Upper lobe of right lung (tissue), 1 donor: ENCODE data around the gene TCF7L2. TPM values are rescaled to one million over a fixed set of nuclear protein-coding genes. Genes with fewer than 3 reads are reported as not detected.

Source experiments
- ATAC-seq: fragments of 200-7000 bp; cut with Tn5 transposase; one replicate; pipeline ENCODE4 v1.9.1; 2020; ENCODE audit warnings: mild to moderate bottlenecking, moderate library complexity
- DNase-seq: peaks from one replicate; pipeline ENCODE4 v3.0.0-alpha.2; 2020
- H3K27ac ChIP-seq: fragments of 200-600 bp; one replicate; pipeline ENCODE4 v1.8.0; 2022
- H3K27me3 ChIP-seq: fragments of 200-600 bp; one replicate; pipeline ENCODE4 v1.8.0; 2022; ENCODE audit warnings: mild to moderate bottlenecking
- H3K36me3 ChIP-seq: fragments of 200-600 bp; one replicate; pipeline ENCODE4 v1.8.0; 2022
- H3K4me1 ChIP-seq: fragments of 200-600 bp; one replicate; pipeline ENCODE4 v1.8.0; 2022
- H3K4me3 ChIP-seq: fragments of 200-600 bp; one replicate; pipeline ENCODE4 v1.8.0; 2022; ENCODE audit warnings: mild to moderate bottlenecking
- H3K9me3 ChIP-seq: fragments of 200-600 bp; one replicate; pipeline ENCODE4 v1.8.0; 2022
- intact Hi-C: fragments of 100-400 bp; cut with DNase I; formaldehyde crosslinking; loops from one replicate; pipeline ENCODE4 v1.11.0; 2022
- total RNA-seq: library from RNA; stranded (reverse); fragmentation: NEBNext Ultra II Directional; extraction: Animal tissue kit (Norgen Biotek cat#: 25700); gene quantifications from one replicate; pipeline ENCODE4 v1.2.1, GENCODE V29; 2021
- TF ChIP-seq, protein P1 (sequence below): fragments of 200-600 bp; IDR thresholded peaks from one replicate; pipeline ENCODE4 v1.8.0; 2022; ENCODE audit warnings: antibody characterized with exemption
- donor health status: DM: no; HTN: yes; CAD: no; lungs with severe emphysema.

TCF7L2 gene
- total RNA-seq, 1 donor from 2014 or later: 47.4 TPM

DNA sequence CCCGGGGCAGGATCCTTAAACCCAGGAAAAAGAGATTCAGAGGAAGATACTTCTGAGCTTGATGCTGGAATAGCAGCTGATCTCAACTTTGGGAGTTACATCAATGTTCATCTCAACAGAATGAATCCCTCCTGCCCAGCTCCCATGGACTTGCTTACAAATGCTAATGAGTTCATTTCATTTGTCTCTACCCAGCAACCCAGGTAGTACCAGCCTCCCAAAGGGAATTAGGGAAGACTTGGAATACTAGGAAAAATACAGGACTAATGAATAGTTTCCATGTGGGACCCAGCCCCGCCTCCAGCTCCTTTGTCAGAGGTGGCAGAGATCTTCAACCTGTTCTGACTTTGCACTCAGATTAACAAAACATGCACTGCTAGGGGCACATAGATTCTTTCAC is 22.1 kb upstream of the TCF7L2 start:
- intact Hi-C loops: no loop called here
- H3K27me3 ChIP-seq: no peaks in the 10 kb centered on the region
- no peak overlapping the region for H3K4me3 ChIP-seq
- ATAC-seq (no peak), DNase-seq (no peak)
- H3K36me3 ChIP-seq: no peaks in the 10 kb centered on the region
- H3K9me3 ChIP-seq: no peaks in the 10 kb centered on the region
- H3K4me1 ChIP-seq: no peaks in the 10 kb centered on the region
- no peak overlapping the region for H3K27ac ChIP-seq
- TF ChIP-seq, protein P1, sequence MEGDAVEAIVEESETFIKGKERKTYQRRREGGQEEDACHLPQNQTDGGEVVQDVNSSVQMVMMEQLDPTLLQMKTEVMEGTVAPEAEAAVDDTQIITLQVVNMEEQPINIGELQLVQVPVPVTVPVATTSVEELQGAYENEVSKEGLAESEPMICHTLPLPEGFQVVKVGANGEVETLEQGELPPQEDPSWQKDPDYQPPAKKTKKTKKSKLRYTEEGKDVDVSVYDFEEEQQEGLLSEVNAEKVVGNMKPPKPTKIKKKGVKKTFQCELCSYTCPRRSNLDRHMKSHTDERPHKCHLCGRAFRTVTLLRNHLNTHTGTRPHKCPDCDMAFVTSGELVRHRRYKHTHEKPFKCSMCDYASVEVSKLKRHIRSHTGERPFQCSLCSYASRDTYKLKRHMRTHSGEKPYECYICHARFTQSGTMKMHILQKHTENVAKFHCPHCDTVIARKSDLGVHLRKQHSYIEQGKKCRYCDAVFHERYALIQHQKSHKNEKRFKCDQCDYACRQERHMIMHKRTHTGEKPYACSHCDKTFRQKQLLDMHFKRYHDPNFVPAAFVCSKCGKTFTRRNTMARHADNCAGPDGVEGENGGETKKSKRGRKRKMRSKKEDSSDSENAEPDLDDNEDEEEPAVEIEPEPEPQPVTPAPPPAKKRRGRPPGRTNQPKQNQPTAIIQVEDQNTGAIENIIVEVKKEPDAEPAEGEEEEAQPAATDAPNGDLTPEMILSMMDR: no peak

DNA sequence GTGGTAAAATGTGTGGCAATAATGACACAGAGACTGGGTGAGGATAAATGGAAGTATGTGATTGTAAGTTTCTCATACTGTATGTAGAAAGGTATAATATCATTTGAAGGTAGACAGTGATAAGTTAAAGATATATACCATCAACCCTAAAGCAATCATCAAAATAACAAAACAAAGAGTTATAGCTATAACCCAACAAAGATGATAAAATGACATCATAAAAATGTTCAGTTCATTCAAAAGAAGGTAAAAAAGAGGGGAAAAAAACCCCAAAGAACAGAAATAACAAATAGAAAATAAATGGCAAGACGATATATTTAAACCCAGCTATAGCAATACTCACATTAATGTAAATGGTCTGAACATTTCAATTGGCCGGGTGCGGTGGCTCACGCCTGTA is 17.4 kb upstream of the TCF7L2 start:
- intact Hi-C loops: no loop called here
- no peak for DNase-seq

DNA sequence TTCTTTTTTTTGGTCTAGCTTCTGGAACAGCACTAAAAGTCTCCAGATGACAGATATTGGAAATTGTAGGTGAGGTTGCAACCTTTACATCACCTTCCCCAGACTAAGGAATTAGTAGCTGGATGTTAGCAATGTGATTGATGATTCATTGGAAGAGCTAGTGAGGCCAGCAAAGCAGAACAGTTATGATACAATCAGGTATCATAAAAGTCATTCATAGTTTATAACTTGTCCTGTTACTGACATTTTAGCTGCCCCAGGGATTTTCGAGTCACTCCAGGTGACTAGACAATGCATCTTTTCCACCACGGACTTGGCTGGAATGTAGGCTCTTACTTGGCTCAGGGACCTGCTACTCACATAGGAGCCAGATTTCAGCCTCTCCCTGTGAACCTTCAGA is 15.9 kb upstream of the TCF7L2 start:
- no peaks in the 10 kb centered on the region for H3K36me3 ChIP-seq
- no peak overlapping the region for H3K4me3 ChIP-seq
- no peaks in the 10 kb centered on the region for H3K4me1 ChIP-seq
- TF ChIP-seq, protein P1: no peak
- no peak for ATAC-seq
- no peak overlapping the region for H3K27ac ChIP-seq
- DNase-seq: no peak
- H3K27me3 ChIP-seq: no peaks in the 10 kb centered on the region
- intact Hi-C loops: no loop called here
- no peaks in the 10 kb centered on the region for H3K9me3 ChIP-seq

More for the DNA sequence above, 17.4 kb upstream of the TCF7L2 start:
- Histone ChIP-seq H3K36me3 (no peaks in the 10 kb centered on the region), H3K4me1 (no peaks in the 10 kb centered on the region), H3K9me3 (no peaks in the 10 kb centered on the region), H3K27ac (no peak overlapping the region), H3K4me3 (no peak overlapping the region), H3K27me3 (no peaks in the 10 kb centered on the region)
- TF ChIP-seq, protein P1: no peak
- ATAC-seq: no peak

DNA sequence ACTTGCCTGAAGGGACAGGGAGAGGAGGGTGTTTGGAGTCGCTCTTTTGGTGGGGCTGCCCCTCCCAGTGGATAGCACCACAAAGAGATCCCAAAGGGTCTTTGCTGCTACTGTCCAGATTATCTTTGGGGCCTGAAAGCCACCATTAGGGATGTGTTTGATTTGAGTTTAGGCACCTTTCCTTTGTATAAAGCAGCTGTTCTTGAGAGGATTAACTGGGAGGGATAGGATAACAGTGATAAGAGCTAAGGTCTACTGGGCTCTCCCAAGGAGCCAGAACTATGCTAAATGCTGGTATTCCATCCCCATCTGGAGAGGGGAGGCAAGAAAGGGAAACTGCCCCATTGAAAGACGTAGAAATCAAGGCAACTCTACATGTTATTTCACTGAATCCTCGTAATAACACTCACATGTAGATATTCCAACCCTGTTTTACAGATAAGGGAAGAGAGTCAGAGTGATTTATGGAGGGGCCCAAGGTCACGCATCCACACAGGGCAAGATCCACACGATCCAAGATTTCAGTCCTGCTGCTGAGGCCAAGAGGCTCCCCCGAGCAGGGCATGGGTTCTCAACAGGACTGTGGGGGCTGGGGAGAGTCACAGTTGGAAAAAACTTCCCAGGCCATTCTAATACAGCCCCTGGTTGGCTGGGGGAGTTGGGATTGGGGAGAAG is 11.1 kb upstream of the TCF7L2 start:
- Histone ChIP-seq H3K27ac (no peak overlapping the region), H3K9me3 (no peaks in the 10 kb centered on the region), H3K4me3 (no peak overlapping the region), H3K27me3 (no peaks in the 10 kb centered on the region), H3K4me1 (no peaks in the 10 kb centered on the region), H3K36me3 (no peaks in the 10 kb centered on the region)
- TF ChIP-seq, protein P1: no peak
- intact Hi-C loops: no loop called here
- DNase-seq (no peak), ATAC-seq (no peak)

DNA sequence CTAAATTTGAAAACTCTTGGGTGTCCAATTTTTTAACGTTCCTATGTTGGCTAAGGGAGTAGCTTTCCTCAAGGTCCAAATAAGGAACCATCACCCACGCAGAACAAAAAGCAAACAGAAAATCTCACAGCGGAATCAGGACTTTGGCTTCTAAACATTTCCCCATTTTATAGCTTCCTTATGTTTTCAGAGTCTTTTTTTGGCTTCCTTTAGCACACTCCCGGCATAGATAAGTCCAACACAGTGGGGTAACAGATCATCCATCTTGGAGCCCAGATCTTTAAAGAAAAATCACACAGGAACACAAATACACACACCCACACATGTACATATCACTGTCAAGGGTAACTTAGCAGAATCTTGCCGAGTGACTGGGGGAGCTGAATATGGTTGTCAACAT is 4.2 kb upstream of the TCF7L2 start:
- peaks cover 21% of the 10 kb centered on the region for H3K4me1 ChIP-seq
- intact Hi-C loops: no loop called here
- H3K36me3 ChIP-seq: no peaks in the 10 kb centered on the region
- H3K4me3 ChIP-seq: no peak overlapping the region
- no peak overlapping the region for H3K27ac ChIP-seq
- TF ChIP-seq, protein P1: no peak
- H3K27me3 ChIP-seq: no peaks in the 10 kb centered on the region
- ATAC-seq: no peak
- DNase-seq: no peak
- H3K9me3 ChIP-seq: no peaks in the 10 kb centered on the region

DNA sequence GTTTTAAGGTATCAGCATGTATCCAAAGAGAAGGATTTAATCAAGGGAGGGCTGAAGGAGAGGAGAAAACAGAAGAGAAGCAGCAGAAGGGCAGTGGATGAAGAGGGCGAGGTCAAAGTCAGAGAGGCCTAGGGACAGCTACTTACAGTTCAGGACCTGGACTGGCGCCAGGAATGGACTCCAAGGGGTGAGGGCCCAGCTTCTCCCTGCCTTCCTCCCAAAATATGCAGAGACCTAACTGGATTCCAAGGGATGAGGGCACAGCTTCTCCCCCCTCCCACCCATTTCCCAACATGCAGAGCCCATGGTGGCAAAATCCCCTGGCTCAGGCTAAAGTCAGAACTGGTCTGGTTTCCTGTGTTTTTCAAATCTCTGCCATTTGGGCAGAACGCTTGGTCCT is 3.4 kb upstream of the TCF7L2 start:
- TF ChIP-seq, protein P1: no peak
- no peaks in the 10 kb centered on the region for H3K36me3 ChIP-seq
- no peak overlapping the region for H3K4me3 ChIP-seq
- H3K9me3 ChIP-seq: no peaks in the 10 kb centered on the region
- intact Hi-C loops: no loop called here
- no peak overlapping the region for H3K27ac ChIP-seq
- DNase-seq (no peak), ATAC-seq (no peak)
- no peaks in the 10 kb centered on the region for H3K27me3 ChIP-seq
- H3K4me1 ChIP-seq: peaks cover 21% of the 10 kb centered on the region
